Spleen (tissue), 7 donors: ENCODE data around the gene HLA-DQB1.

Experiments
- CTCF ChIP-seq, 11 experiments: fragments of 200-600 bp in 7 of 11; fragments of 450-650 bp in 4 of 11; sonication (generic) in 4 of 11; IDR thresholded peaks in 8 of 11; conservative IDR thresholded peaks in 3 of 11; 1 replicate in 7 of 11; 2 replicates in 4 of 11; pipeline versions ENCODE4 v1.4.0 to v1.8.0; 2016 to 2021; ENCODE audit warnings: antibody characterized with exemption in 11 of 11, inconsistent platforms in 4 of 11, mild to moderate bottlenecking in 1 of 11
- POLR2A ChIP-seq, 3 donors: fragments of 450-650 bp; IDR thresholded peaks; one replicate each; pipeline ENCODE4 v1.5.1; 2017; ENCODE audit warnings: antibody characterized with exemption in 3 of 3, mild to moderate bottlenecking in 1 of 3
- donor health status: DM: no; HTN: no; CAD: no; lungs with moderate emphysema.
- donor health status: DM: no; HTN: no; CAD: no.
- donor health status: DM: no; HTN: no; CAD: no.

- TF ChIP-seq CTCF (IDR thresholded peaks at IDR 0.05 in 8 of 11, conservative IDR thresholded peaks at IDR 0.05 in 3 of 11) (no peak), POLR2A (IDR thresholded peaks at IDR 0.05) (no peak)
Measured at GRCh38 chr6:32685603-32686002, 19.1 kb upstream of the HLA-DQB1 start.
